Hematopoietic multipotent progenitor cell (in vitro differentiated cells): ENCODE data around the gene PLCH1. TPM values are rescaled to one million over a fixed set of nuclear protein-coding genes. Genes with fewer than 3 reads are reported as not detected.

Experiments used
- DNase-seq, 3 donors: peaks; one replicate each; pipeline ENCODE4 v3.0.0-alpha.2; 2011 to 2015; ENCODE audit warnings: low read depth in 2 of 3, low spot score in 2 of 3
- total RNA-seq: library from RNA; depleted of rRNA; stranded (reverse); fragments of >200 nt; gene quantifications from one replicate; pipeline ENCODE4 v1.2.3, GENCODE V29; 2012

PLCH1 gene
- total RNA-seq, 1 donor, result 1.1 TPM

DNA sequence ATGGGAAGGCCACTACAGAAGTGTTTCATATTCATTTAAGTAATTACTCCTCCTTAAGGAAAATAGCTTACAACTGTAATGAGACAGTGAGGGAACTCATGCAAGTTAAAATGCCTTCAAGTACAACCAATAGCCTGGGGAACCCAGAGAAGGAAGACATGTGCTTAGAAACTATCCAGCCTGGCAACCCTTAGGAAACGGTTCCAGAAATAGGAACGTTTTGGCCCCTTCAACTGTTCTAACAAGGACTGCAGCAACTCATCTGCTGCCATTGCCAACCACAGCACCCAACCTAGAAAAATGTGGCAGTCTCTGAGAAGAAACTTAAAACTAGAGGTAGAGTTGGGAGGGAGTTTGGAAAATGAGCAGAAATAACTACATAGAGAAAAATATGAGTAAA, 303.8 kb downstream of the PLCH1 start:
- no peak for DNase-seq

GRCh38 chr3:155435821-155436220, 309.1 kb downstream of the PLCH1 start:
- no peak for DNase-seq

GRCh38 chr3:155431856-155432570, 312.9 kb downstream of the PLCH1 start:
- DNase-seq, result no peak

DNA sequence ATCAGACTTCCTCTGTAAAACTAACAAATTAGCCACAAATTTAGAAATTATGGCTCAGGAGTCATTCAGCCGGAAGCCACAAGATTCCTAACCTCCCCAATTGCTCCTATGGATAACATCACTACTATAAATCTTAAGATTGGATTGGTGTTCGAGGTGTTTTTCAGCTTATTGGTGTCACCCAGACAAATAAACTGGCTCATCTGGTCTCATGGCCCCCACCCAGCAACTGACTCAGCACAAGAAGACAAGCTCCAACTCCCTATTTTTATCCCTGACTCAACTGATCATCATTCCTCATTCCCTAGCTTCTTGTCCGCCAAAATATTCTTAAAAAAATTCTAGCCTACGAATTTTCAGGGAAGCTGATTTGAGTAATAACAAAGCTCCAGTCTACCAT, 316.3 kb downstream of the PLCH1 start:
- DNase-seq, result no peak

DNA sequence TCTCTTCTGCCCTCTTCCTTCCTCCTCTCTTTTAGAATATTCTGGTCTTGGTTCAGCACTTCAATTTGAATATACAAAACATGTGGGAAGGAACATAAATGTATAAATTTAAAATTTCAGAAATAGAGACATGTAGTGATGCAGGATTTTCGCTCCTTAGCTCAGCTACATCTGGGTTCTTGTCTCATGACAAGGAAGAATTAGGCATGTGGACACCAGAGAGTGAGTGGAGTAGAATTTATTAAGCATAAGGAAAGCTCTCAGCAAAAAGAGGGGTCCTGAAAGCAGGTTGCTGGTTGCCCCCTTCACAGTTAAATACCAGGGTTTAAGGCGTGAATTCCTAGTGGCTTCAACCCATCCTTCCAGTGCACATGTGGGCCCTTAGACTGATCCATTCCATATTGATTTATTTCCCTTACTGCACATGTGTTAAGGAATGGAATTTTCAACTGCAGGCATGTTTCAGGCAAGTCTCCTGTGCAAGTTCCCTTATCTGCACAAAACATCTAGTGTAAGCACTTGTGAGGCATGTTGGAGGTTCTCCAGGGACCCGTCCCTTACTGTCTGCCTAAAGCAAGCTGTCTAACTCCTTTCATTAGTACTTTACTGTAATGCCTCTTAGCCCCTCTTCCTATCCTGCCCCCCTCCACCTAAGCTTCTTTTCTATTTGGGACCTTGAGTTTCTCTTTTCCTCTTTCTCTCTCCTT, 318.2 kb downstream of the PLCH1 start:
- DNase-seq, result no peak

GRCh38 chr3:155425396-155425795, 319.5 kb downstream of the PLCH1 start:
- DNase-seq, result no peak

GRCh38 chr3:155424323-155424710, 320.6 kb downstream of the PLCH1 start:
- DNase-seq, result no peak

DNA sequence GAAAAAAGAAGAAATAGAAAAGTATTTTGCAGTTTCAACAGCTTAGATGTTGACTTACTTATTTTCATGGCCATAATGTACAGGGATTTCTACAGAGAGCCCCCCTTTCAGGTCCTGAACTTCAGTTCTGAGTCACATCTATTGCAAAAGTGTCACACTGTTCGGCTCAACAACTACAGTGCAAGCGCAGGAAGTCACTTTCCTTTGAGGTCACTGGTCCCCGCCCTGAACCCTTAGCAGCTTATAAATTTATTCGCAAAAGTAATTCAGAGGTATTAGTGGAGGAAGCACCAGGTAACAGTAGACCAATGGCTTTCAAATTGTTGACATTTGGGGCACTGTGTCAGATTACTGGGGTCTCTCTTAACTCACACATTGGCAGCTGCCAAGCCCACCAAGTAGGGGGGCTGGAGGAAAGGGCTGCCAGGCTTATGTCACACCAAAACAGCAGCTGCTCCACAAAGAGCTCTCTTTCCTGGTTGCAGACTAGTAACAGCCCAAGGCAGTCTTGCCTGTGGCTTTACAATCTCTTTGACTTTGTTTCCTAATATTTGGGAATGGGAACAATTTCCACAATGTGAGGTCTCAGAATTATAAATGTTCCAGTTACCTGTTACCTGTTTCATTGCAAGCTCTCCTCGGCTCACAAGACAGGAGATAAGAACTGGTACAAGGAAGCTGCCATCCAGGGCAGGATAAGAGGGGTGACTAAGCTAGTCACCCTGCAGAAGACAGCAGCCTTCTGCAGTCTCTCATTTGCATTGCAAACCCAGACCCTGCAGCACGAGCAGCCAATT, 321.1 kb downstream of the PLCH1 start:
- peak in 1 of 3 donors; percentile 4 for DNase-seq

- DNase-seq, result peak in 2 of 3 donors; percentile 18 to 55
Observed at GRCh38 chr3:155420881-155421486, 323.9 kb downstream of the PLCH1 start.

- no peak for DNase-seq
Observed at GRCh38 chr3:155420406-155420805, 324.5 kb downstream of the PLCH1 start.

GRCh38 chr3:155418407-155418806, 326.5 kb downstream of the PLCH1 start:
- DNase-seq, result no peak

DNA sequence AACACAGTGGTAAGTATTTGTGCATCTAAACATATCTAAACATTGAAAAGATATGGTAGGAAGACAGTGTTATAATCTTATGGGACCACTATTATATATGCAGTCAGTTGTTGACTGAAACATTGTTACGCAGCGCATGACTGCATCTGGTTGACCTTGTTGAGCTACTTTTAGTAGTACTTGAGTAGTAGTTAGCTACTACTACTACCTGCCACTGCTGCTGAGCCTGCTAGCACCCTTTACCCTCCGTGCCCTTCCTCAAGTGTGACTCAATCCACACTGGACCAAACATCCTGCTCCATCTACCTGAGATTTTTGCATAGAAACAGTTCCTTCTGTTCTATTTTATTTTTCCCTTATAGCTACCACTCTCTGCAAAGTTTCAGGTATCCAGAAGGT, 327.8 kb downstream of the PLCH1 start:
- DNase-seq, result no peak

DNA sequence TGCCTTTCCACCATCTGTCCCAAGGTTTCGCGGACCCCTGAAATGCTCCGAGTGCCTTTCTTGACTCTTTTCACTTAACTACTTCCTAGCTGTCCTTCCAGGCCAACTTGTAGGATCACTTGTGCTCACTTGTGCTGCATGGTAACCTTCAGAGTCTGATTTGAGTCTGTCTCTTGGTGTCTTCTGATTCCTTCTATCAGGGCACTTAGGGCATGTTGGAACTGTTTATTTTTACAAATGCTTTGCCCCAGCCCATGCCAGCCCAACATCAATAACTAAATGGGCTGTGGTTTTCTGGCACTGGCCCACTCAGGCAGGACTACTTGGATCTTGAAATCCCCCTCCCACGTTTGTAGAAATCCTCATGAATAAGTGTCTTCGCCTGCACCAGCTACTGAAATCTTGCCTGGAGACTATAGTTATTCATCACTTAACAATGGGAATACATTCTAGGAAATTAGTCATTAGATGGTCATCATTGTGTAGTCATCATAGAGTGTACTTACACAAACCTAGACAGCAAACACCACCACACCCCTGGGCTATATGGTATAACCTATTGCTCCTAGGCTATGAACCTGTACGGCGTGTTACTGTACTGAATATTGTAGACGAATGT, 328.3 kb downstream of the PLCH1 start:
- no peak for DNase-seq

DNA sequence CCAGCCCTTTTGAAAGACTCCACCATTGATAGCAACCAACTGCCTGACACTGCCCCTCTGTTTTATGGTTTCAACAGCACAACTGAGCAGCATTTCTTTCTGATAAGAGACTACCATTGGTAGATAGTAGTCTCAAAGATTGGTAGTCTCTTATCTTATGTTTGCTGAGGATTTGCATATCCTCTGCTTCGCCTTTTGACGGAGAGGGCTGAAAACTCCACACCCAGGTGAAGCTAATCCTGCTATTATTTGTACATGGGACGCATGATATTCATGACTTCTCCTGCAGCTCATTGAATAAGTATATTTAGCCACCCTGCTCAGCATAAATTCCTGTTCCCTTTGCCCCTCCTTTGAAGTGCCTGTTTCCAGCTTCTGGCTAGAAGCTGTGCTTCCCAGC, 332.0 kb downstream of the PLCH1 start:
- DNase-seq, result no peak

DNA sequence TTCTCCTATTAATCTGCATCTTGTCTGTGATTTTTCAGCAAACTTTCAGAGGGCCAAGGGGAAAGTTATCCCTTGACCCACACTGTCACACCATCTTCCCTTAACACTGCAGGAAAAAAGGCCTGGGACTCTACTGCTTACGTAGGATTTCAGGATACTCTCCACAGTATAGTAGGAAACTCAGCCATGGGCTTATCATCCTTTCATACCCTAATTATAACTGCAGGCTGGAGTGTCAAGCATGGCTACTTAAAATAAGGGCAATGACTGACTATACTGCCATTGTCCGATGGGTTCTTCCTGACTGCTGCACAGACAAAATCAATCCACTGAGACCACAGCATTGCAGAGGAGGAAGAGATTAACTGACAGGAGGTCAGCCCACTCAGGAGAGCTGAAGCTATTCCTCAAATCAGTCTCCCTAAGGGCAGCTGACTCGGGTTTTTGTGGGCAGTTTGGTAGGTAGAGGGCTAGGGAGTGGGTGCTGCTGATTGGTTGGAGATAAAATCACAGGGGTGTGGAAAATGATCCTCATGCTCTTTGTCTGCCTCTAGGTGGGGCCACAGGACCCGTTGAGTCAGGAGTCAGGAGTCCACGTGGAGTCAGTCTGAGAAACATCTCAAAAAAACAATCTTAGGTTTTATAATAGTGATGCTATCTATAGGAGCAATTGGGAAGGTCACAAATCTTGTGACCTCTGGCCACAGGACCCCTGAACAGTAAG, 333.2 kb downstream of the PLCH1 start:
- no peak for DNase-seq

DNA sequence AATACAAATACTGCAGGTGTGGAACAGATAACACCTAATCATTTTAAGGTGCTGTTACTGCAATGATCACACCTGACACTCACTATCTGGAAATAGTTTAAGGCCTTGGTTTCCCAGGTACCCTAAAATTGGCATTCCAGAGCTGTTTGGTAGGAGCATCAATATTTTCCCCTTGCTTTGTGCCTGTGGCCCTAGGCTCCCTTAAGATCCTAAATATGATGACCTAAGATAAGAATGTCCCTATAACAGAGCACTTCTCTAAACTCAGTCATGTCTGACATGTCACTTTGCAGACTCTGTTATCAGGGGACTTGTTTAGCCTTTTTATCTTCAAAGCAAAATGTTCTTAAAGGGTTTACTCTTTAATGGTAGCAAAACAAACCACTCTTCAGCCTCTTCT, 335.5 kb downstream of the PLCH1 start:
- no peak for DNase-seq

DNA sequence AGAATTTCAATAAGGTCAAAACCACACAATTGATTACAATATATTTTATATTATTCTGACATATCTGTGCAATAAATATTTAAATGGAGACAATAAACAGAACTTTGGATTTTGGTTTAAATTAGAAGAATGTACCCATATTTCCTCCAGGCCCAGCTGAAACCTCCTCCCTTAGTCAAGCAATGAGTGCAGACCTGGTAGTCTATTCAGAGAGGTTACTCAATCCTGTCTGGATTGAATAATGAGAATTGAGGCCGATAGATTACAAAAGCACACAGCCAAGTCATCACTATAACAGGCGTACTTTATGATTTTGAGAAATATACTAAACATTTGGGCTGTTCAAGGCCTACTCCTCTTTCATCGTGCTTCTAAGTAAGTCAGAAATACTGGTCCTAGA, 336.9 kb downstream of the PLCH1 start:
- no peak for DNase-seq

GRCh38 chr3:155407331-155407730, 337.5 kb downstream of the PLCH1 start:
- no peak for DNase-seq

- no peak for DNase-seq
Observed at GRCh38 chr3:155404486-155404885, 340.4 kb downstream of the PLCH1 start.

- DNase-seq, result no peak
Observed at GRCh38 chr3:155402656-155403055, 342.2 kb downstream of the PLCH1 start.
